Measurements from ENCODE around the gene CMSS1. TPM values are rescaled to one million over a fixed set of nuclear protein-coding genes. Genes with fewer than 3 reads are reported as not detected.

The CMSS1 gene
- total and polyA plus RNA-seq, 4 experiments from 2014 or later = 18.3 to 29.4 (median 21.9) TPM

DNA sequence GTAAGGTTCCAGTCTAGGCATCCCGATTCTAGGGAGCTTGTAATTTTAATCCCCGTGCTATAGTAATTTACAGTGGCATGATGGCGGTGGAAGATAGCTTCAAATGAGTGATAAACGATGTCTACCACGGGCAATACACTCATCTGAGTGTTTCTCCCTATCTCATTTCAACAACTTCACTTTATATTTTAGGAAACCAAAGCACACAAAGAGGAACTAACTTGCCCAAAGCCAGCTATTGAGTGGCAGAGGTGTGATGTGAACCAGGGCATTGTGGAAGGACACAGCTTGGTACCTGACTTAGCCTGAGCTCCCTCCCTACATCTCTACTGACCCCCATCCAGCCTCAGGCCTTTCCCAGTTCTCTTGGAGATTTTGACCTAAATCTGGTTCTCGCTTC, 313.6 kb downstream of the CMSS1 start:
- H3K4me3 ChIP-seq (ENCODE audit: low read length in 2 of 2) = no peak overlapping the region
- ChIA-PET POLR2A (ENCODE audit: partially characterized antibody) (no interaction called here), CTCF (ENCODE audit: partially characterized antibody) (interaction anchor here (1.1 kb wide), 1 partner anchor 62 kb away, joined by 3 read pairs; no protein-coding TSS in a partner anchor)
- peak overlapping the region in 1 of 7 donors; percentile 4 for H3K27ac Mint-ChIP-seq
- no peak for DNase-seq
- H3K4me1 ChIP-seq (ENCODE audit: insufficient read depth, low read length) = no peaks in the 10 kb centered on the region
- H3K27me3 ChIP-seq (ENCODE audit: insufficient read depth, low read length) = no peaks in the 10 kb centered on the region
- H3K27ac ChIP-seq (ENCODE audit: low read depth, low read length) = no peak overlapping the region
- peaks cover 0 to 5% of the 10 kb centered on the region in 2 donors for H3K36me3 Mint-ChIP-seq
- no peaks in the 10 kb centered on the region for H3K36me3 ChIP-seq (ENCODE audit: insufficient read depth, low read length)
- H3K27me3 Mint-ChIP-seq = no peaks in the 10 kb centered on the region
- intact Hi-C loops (cut with micrococcal nuclease) = no loop called here
- no peak overlapping the region for H3K4me3 Mint-ChIP-seq
- H3K4me1 Mint-ChIP-seq = no peaks in the 10 kb centered on the region
- no peaks in the 10 kb centered on the region for H3K9me3 Mint-ChIP-seq
- no peaks in the 10 kb centered on the region for H3K9me3 ChIP-seq (ENCODE audit: control insufficient read depth in 1 of 2, low read length in 2 of 2)

DNA sequence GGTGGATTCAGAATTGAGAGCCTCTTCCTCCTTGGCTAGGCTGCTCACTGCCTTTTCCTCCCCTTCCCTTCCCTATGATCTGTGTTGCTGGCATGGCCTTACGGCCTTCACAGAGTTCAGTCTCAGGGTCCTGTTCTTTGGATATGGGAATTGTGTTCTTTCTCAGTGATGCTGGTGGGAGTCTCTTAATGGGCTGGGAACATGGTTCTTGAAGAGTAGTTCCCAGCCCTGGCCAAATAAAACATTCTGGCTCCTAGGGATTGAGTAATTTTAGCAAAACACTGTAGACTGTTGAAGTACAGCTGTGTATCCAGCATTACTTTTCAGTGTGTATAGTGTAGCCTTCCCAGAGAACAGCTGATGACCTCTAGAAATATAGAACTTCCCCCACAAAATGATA, 319.3 kb downstream of the CMSS1 start:
- Mint-ChIP-seq H3K36me3 (peaks cover 0 to 11% of the 10 kb centered on the region in 2 donors), H3K4me1 (no peaks in the 10 kb centered on the region), H3K9me3 (peaks cover 0 to 3% (median 0%) of the 10 kb centered on the region in 8 donors), H3K27ac (no peak overlapping the region), H3K4me3 (no peak overlapping the region), H3K27me3 (no peaks in the 10 kb centered on the region)
- intact Hi-C loops (cut with micrococcal nuclease) = no loop called here
- POLR2A ChIA-PET (ENCODE audit: partially characterized antibody) = no interaction called here
- no peak for DNase-seq
- CTCF ChIA-PET (ENCODE audit: partially characterized antibody) = no interaction called here
- H3K27me3 ChIP-seq (ENCODE audit: insufficient read depth, low read length) = no peaks in the 10 kb centered on the region
- no peak overlapping the region for H3K4me3 ChIP-seq (ENCODE audit: low read length in 2 of 2)
- H3K36me3 ChIP-seq (ENCODE audit: insufficient read depth, low read length) = no peaks in the 10 kb centered on the region
- no peaks in the 10 kb centered on the region for H3K9me3 ChIP-seq (ENCODE audit: control insufficient read depth in 1 of 2, low read length in 2 of 2)
- H3K27ac ChIP-seq (ENCODE audit: low read depth, low read length) = no peak overlapping the region
- H3K4me1 ChIP-seq (ENCODE audit: insufficient read depth, low read length) = no peaks in the 10 kb centered on the region

GRCh38 chr3:100140976-100141375, 323.3 kb downstream of the CMSS1 start:
- Histone ChIP-seq H3K27ac (ENCODE audit: low read depth, low read length) (no peak overlapping the region), H3K27me3 (ENCODE audit: insufficient read depth, low read length) (no peaks in the 10 kb centered on the region), H3K4me1 (ENCODE audit: insufficient read depth, low read length) (no peaks in the 10 kb centered on the region), H3K36me3 (ENCODE audit: insufficient read depth, low read length) (no peaks in the 10 kb centered on the region), H3K9me3 (ENCODE audit: control insufficient read depth in 1 of 2, low read length in 2 of 2) (no peaks in the 10 kb centered on the region), H3K4me3 (ENCODE audit: low read length in 2 of 2) (no peak overlapping the region)
- no peaks in the 10 kb centered on the region for H3K27me3 Mint-ChIP-seq
- H3K36me3 Mint-ChIP-seq = peaks cover 7 to 26% of the 10 kb centered on the region in 2 donors
- H3K4me3 Mint-ChIP-seq = no peak overlapping the region
- H3K27ac Mint-ChIP-seq = no peak overlapping the region
- peaks cover 0 to 20% (median 7%) of the 10 kb centered on the region in 8 donors for H3K9me3 Mint-ChIP-seq
- H3K4me1 Mint-ChIP-seq = no peaks in the 10 kb centered on the region
- intact Hi-C loops (cut with micrococcal nuclease) = no loop called here
- no peak for DNase-seq
- POLR2A ChIA-PET (ENCODE audit: partially characterized antibody) = no interaction called here
- CTCF ChIA-PET (ENCODE audit: partially characterized antibody) = no interaction called here

DNA sequence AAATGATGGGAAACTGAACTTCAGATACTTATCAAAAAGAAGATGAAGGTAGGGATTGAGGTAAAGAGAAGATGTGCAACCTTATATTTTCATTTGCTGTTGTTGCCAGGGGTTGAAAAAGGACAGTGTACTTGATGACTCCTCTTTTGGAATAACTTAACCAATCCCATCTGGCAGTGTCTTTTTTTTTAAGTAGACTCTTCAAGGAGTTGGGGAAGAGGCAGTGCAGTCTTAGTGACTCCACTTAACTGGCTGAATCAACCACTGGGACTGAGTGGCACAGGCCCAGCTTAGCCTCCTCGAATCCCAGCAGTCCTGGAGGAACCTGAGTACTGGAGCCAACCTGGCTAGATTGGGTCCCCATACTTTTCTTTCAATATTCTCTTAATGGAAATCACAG, 323.9 kb downstream of the CMSS1 start:
- H3K9me3 ChIP-seq (ENCODE audit: control insufficient read depth in 1 of 2, low read length in 2 of 2) = no peaks in the 10 kb centered on the region
- H3K36me3 ChIP-seq (ENCODE audit: insufficient read depth, low read length) = no peaks in the 10 kb centered on the region
- Mint-ChIP-seq H3K27ac (no peak overlapping the region), H3K4me1 (no peaks in the 10 kb centered on the region), H3K36me3 (peaks cover 7 to 23% of the 10 kb centered on the region in 2 donors), H3K4me3 (no peak overlapping the region), H3K9me3 (peaks cover 0 to 20% (median 7%) of the 10 kb centered on the region in 8 donors), H3K27me3 (no peaks in the 10 kb centered on the region)
- DNase-seq = no peak
- H3K4me3 ChIP-seq (ENCODE audit: low read length in 2 of 2) = no peak overlapping the region
- H3K27ac ChIP-seq (ENCODE audit: low read depth, low read length) = no peak overlapping the region
- H3K4me1 ChIP-seq (ENCODE audit: insufficient read depth, low read length) = no peaks in the 10 kb centered on the region
- H3K27me3 ChIP-seq (ENCODE audit: insufficient read depth, low read length) = no peaks in the 10 kb centered on the region
- POLR2A ChIA-PET (ENCODE audit: partially characterized antibody) = no interaction called here
- intact Hi-C loops (cut with micrococcal nuclease) = no loop called here
- CTCF ChIA-PET (ENCODE audit: partially characterized antibody) = no interaction called here

DNA sequence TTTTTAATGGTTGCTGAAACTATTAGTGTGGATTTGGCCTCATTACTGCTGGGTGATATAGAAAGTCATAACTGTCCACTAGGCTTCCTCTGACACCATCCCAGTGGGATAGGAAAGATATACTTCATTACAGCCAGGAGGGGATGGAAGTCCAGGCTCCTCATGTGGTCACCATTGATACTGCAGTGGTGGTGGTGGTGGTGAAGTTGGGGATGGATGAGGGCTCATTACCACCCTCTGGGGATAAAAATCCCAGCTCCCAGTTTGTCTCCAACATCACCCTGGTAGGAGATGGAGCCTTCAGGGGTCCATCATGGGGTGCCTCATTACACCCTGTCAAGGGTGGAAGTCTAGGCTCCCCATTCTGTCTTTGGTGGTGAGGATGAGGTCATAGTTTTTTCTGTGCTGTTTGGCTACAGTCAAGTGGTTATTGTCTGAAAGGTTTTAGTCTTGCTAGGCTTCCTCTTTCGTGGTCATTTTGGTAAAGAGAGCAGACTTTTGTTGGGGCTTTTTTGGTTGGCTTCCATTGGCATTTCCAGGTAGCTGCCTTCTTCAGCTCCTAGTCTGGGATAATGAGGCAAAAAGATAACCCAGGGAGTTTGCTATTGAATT, 326.7 kb downstream of the CMSS1 start:
- Histone ChIP-seq H3K27me3 (ENCODE audit: insufficient read depth, low read length) (no peaks in the 10 kb centered on the region), H3K4me3 (ENCODE audit: low read length in 2 of 2) (no peak overlapping the region), H3K9me3 (ENCODE audit: control insufficient read depth in 1 of 2, low read length in 2 of 2) (no peaks in the 10 kb centered on the region), H3K4me1 (ENCODE audit: insufficient read depth, low read length) (no peaks in the 10 kb centered on the region), H3K36me3 (ENCODE audit: insufficient read depth, low read length) (no peaks in the 10 kb centered on the region), H3K27ac (ENCODE audit: low read depth, low read length) (no peak overlapping the region)
- Mint-ChIP-seq H3K4me3 (no peak overlapping the region), H3K27me3 (no peaks in the 10 kb centered on the region), H3K36me3 (peaks cover 15 to 29% of the 10 kb centered on the region in 2 donors), H3K4me1 (peaks cover 0 to 5% (median 0%) of the 10 kb centered on the region in 4 donors), H3K27ac (no peak overlapping the region), H3K9me3 (peaks cover 0 to 20% (median 7%) of the 10 kb centered on the region in 8 donors)
- intact Hi-C loops (cut with micrococcal nuclease) = no loop called here
- ChIA-PET CTCF (ENCODE audit: partially characterized antibody) (no interaction called here), POLR2A (ENCODE audit: partially characterized antibody) (no interaction called here)
- DNase-seq = no peak

DNA sequence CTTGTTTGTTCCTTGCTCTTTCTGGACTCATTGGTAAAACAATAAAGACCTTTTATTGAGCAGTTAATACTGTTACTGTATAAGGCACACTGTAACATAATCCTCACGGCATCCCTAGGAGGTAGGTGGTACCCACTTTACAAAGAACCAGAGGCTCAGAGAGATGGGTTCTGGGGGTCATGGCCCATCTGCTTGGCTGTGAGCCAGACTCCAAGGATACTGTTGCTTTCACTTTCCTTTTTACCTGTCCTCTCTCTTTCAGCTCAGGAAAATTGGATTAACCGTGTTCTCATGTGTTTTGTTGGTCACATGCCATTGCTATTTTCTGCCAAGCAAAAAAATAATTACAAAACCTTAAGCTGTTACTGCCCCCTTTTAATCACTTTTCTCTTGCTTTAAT, 331.5 kb downstream of the CMSS1 start:
- ChIA-PET CTCF (ENCODE audit: partially characterized antibody) (no interaction called here), POLR2A (ENCODE audit: partially characterized antibody) (no interaction called here)
- peaks cover 0 to 9% (median 3%) of the 10 kb centered on the region in 8 donors for H3K9me3 Mint-ChIP-seq
- no peaks in the 10 kb centered on the region for H3K36me3 ChIP-seq (ENCODE audit: insufficient read depth, low read length)
- H3K4me1 Mint-ChIP-seq = peaks cover 0 to 5% (median under 1%) of the 10 kb centered on the region in 4 donors
- no peaks in the 10 kb centered on the region for H3K27me3 Mint-ChIP-seq
- peaks cover 44 to 56% of the 10 kb centered on the region in 2 donors for H3K36me3 Mint-ChIP-seq
- no peaks in the 10 kb centered on the region for H3K27me3 ChIP-seq (ENCODE audit: insufficient read depth, low read length)
- no peak overlapping the region for H3K4me3 ChIP-seq (ENCODE audit: low read length in 2 of 2)
- no peak for DNase-seq
- no peak overlapping the region for H3K27ac ChIP-seq (ENCODE audit: low read depth, low read length)
- no peaks in the 10 kb centered on the region for H3K9me3 ChIP-seq (ENCODE audit: control insufficient read depth in 1 of 2, low read length in 2 of 2)
- peak overlapping the region in 1 of 7 donors; percentile 24 for H3K27ac Mint-ChIP-seq
- intact Hi-C loops (cut with micrococcal nuclease) = no loop called here
- no peak overlapping the region for H3K4me3 Mint-ChIP-seq
- H3K4me1 ChIP-seq (ENCODE audit: insufficient read depth, low read length) = no peaks in the 10 kb centered on the region

- H3K4me3 ChIP-seq (ENCODE audit: low read length in 2 of 2) = no peak overlapping the region
- peak overlapping the region in 2 of 7 donors; percentile 18 to 89 for H3K27ac Mint-ChIP-seq
- peaks cover under 1 to 9% (median 4%) of the 10 kb centered on the region in 8 donors for H3K9me3 Mint-ChIP-seq
- H3K27ac ChIP-seq (ENCODE audit: low read depth, low read length) = no peak overlapping the region
- POLR2A ChIA-PET (ENCODE audit: partially characterized antibody) = no interaction called here
- H3K4me3 Mint-ChIP-seq = no peak overlapping the region
- H3K36me3 ChIP-seq (ENCODE audit: insufficient read depth, low read length) = no peaks in the 10 kb centered on the region
- CTCF ChIA-PET (ENCODE audit: partially characterized antibody) = no interaction called here
- intact Hi-C loops (cut with micrococcal nuclease) = no loop called here
- no peaks in the 10 kb centered on the region for H3K27me3 Mint-ChIP-seq
- H3K4me1 Mint-ChIP-seq = peaks cover 0 to 5% (median under 1%) of the 10 kb centered on the region in 4 donors
- DNase-seq = no peak
- H3K27me3 ChIP-seq (ENCODE audit: insufficient read depth, low read length) = no peaks in the 10 kb centered on the region
- no peaks in the 10 kb centered on the region for H3K4me1 ChIP-seq (ENCODE audit: insufficient read depth, low read length)
- H3K9me3 ChIP-seq (ENCODE audit: control insufficient read depth in 1 of 2, low read length in 2 of 2) = no peaks in the 10 kb centered on the region
- H3K36me3 Mint-ChIP-seq = peaks cover 44 to 59% of the 10 kb centered on the region in 2 donors
Observed at GRCh38 chr3:100149713-100150415, 332.2 kb downstream of the CMSS1 start.

Measured in CD4-positive, alpha-beta memory T cell (primary cell).